GM10266 (cell line): ENCODE data around the gene KRT15.

ENCODE experiments used
- DNase-seq: peaks from one replicate; pipeline ENCODE4 v3.0.0; 2012; ENCODE audit errors: extremely low spot score
- TF ChIP-seq, protein P1 (sequence below): IDR thresholded peaks from 2 replicates; pipeline ENCODE4 v1.5.1; 2012; ENCODE audit warnings: mild to moderate bottlenecking, low read depth; ENCODE audit not compliant: control insufficient read depth, insufficient read depth; ENCODE audit errors: missing control alignments

Gene KRT15

DNA sequence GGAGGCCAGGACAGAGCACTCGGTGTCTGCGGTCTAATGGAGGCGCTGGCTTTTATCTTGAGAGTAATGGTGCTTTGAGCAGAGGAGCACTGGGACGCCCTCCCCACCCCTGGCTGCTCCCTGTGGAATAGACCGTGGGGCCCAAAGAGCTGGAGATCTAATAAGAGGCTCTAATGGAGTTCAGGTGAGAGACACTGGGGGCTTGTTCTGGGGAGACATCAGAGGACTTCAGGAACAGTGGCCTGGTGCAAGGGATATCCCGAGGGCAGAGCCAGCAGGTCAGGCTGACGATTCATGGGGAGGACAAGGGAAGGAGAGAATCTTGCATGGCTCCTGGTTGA, 18.9 kb upstream of the KRT15 start:
- TF ChIP-seq, protein P1, sequence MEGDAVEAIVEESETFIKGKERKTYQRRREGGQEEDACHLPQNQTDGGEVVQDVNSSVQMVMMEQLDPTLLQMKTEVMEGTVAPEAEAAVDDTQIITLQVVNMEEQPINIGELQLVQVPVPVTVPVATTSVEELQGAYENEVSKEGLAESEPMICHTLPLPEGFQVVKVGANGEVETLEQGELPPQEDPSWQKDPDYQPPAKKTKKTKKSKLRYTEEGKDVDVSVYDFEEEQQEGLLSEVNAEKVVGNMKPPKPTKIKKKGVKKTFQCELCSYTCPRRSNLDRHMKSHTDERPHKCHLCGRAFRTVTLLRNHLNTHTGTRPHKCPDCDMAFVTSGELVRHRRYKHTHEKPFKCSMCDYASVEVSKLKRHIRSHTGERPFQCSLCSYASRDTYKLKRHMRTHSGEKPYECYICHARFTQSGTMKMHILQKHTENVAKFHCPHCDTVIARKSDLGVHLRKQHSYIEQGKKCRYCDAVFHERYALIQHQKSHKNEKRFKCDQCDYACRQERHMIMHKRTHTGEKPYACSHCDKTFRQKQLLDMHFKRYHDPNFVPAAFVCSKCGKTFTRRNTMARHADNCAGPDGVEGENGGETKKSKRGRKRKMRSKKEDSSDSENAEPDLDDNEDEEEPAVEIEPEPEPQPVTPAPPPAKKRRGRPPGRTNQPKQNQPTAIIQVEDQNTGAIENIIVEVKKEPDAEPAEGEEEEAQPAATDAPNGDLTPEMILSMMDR: no peak
- DNase-seq: no peak

DNA sequence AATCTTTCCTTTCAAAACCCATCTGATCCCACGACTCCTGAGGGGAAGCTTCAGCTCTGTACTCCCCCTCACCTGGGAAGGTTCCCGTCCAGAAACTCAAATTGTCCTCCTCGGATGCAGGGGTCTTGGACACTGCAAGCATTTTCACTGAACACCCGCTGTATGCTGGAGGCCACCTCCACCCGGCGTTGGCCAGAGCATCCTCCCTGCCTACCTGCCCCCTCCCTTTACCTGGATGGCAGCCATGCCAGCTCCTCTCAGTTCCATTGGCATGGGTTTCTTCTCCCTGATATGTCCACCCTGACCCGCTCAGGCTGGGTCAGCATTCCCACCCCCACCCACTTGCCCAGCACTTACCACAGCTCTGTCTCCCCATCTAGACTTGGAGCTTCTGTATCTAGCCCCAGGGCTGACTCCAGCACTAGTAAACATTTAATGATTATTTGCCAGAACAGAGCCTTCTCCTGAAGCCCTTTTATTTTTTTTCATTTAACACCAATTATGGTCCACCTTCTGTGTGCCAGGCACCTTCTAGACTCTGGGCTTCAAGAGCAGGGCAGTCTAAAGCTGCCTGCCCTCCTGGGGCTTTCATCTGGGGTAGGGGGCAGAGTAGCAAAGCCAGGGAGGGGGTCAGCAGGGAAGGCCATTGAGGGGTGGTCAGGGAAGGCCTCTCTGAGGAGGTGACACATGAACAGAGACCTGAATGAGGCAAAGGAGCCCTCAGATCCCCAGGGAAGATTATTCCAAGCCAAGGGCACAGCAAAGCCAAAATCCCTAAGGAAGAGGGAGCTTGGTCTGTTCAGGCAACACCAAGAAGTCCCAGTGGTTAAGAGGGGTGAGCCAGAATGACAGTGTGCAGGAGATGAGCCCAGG, 18.3 kb upstream of the KRT15 start:
- TF ChIP-seq, protein P1: no peak

DNA sequence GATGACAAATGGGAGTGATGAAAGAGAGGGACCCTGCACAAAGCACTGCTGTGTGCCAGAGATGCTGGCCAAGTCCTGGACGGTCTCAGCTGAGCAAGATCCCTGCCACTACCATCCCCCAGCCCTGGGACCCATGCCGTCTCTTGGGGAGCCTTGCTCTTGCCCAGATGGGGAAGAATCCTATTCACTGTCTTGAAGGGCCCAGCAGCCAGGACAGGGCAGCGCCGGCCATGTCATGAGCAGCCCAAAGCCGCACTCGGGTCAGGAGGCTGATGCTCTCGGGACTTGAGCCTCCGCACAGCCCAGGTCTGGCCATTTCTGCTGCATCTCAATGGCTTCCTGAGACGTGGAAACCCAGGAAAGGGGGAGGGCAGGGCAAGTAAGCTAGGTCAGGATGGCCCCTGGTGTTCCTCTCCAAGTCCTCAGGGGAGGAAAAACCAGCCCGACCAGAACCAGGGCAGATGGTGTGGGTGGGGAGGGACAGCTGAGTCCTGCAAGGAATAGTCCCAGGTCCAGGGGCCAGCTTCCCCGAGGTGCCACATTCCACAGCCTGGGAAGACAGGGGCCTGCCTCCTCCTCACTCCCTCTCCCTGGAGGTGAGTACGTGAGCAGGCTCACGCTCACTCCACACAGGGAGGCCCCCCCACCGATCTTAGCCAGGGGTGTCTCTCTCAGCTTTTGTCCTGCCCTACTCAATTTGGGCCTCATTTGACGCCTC, 17.2 kb upstream of the KRT15 start:
- no peak for DNase-seq
- TF ChIP-seq, protein P1: no peak

More for the DNA sequence above, 18.3 kb upstream of the KRT15 start:
- no peak for DNase-seq

DNA sequence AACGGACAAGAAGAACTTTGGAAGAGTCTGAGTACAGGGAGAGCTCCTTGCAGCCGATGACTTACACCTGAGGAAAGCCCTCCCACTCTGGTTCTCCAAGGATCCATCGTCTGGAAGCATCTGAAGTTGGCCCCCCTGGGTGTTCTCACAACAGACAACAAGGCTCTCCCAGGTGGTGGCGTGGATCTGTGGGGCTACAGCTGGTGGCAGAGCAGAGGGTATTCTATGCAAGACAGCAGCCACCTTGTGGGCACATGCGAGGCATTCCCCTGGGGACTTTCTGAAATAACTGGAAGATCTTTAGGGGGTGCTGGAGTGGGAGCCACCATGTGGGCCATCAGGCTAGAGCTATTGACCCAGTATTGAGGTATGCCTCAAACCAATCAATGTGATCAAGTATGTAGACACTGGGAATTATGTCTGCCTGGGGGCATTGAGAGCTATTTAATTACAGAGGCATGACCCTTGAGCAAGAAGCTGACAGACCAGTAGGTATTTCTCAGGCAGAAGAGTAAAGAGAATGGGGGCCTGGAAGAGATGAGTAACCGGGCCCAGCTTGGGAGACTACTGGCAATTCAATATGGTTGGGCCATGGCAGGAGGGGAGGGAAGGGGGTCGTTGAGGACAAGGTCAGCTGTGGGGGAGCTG, 16.3 kb upstream of the KRT15 start:
- TF ChIP-seq, protein P1: no peak
- no peak for DNase-seq

DNA sequence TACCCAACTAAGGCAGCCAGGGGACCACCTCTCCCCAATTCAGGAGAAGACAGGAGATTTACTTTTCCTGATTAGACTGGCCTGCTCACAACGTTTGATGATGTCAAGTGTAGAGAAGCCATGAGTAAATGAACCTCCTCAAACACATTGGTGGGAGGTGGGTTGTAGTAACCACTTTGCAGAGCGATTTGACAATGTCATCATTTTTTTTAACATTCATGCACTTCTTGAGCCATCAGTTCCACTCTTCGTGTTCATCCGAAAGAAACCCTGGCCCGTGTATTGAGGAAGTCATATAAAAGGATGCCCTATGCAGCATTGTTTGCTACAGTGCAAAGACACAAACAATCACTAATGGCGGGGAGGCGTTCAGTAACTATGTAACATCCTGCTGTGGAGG, 14.9 kb upstream of the KRT15 start:
- DNase-seq: no peak
- TF ChIP-seq, protein P1: no peak

DNA sequence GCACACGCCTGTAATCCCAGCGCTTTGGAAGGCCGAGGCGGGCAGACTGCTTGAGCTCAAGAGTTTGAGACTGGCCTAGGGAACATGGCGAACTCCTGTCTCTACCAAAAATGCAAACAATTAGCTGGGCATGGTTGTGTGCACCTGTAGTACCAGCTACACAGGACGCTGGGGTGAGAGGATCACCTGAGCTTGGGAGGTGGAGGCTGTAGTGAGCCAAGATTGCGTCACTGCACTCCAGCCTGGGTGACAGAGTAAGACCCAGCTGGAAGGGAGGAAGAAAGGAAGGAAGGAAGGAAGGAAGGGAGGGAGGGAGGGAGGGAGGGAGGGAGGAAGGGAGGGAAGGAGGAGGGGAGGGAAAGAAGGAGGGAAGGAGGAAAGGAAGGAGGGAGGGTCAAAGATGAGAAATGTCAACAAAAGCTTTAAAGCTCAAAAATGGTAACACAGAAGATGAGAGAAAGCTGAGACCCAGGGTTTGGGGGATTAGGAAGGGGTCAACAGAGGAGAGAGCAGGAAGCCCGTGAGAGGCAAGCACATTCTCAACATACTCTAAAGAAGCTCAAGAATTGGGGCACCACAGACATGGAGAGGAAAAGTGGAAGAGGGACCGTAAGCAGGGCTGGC, 14.4 kb upstream of the KRT15 start:
- DNase-seq: no peak
- TF ChIP-seq, protein P1: no peak

DNA sequence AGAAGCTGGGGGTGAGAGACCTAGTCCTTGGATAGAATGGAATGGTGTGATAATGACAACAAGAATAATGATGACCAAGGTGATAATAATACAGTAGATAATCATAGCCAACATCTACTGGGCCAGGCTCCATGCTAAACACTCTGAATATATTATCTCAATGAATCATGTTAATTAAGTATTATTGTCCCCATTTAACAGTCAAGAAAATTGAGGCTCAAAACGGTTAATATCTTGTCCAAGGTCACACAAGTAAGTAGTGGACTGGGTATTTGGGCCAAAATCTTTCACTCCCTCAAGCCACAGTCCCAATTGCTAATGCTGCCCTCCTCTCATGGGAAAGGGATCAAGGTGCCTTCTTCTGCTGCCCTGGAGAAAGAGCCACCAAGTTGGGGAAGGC, 13.3 kb upstream of the KRT15 start:
- TF ChIP-seq, protein P1: no peak

More for the DNA sequence above, 13.3 kb upstream of the KRT15 start:
- DNase-seq: no peak
